Stimulated activated CD8-positive, alpha-beta memory T cell treated with anti-CD3 and anti-CD28 coated beads, Interleukin-15, amount 100 ng/mL, for 48 hours (primary cell): Measurements from ENCODE around the gene TRIOBP.
A peak's percentile ranks its signal among the peaks of the same experiment; 100 is the strongest.
"Not testable (repeated sequence)": the region's sequence is repeated elsewhere in the genome, so short reads cannot be mapped to it uniquely, and the experiment has no call there.

Source experiments
- DNase-seq, 2 donors: peaks; one replicate each; pipeline ENCODE4 v3.0.0-alpha.2; 2020; ENCODE audit warnings: low read depth in 2 of 2

The TRIOBP gene, protein sequence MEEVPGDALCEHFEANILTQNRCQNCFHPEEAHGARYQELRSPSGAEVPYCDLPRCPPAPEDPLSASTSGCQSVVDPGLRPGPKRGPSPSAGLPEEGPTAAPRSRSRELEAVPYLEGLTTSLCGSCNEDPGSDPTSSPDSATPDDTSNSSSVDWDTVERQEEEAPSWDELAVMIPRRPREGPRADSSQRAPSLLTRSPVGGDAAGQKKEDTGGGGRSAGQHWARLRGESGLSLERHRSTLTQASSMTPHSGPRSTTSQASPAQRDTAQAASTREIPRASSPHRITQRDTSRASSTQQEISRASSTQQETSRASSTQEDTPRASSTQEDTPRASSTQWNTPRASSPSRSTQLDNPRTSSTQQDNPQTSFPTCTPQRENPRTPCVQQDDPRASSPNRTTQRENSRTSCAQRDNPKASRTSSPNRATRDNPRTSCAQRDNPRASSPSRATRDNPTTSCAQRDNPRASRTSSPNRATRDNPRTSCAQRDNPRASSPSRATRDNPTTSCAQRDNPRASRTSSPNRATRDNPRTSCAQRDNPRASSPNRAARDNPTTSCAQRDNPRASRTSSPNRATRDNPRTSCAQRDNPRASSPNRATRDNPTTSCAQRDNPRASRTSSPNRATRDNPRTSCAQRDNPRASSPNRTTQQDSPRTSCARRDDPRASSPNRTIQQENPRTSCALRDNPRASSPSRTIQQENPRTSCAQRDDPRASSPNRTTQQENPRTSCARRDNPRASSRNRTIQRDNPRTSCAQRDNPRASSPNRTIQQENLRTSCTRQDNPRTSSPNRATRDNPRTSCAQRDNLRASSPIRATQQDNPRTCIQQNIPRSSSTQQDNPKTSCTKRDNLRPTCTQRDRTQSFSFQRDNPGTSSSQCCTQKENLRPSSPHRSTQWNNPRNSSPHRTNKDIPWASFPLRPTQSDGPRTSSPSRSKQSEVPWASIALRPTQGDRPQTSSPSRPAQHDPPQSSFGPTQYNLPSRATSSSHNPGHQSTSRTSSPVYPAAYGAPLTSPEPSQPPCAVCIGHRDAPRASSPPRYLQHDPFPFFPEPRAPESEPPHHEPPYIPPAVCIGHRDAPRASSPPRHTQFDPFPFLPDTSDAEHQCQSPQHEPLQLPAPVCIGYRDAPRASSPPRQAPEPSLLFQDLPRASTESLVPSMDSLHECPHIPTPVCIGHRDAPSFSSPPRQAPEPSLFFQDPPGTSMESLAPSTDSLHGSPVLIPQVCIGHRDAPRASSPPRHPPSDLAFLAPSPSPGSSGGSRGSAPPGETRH (N-terminal part only)

DNA sequence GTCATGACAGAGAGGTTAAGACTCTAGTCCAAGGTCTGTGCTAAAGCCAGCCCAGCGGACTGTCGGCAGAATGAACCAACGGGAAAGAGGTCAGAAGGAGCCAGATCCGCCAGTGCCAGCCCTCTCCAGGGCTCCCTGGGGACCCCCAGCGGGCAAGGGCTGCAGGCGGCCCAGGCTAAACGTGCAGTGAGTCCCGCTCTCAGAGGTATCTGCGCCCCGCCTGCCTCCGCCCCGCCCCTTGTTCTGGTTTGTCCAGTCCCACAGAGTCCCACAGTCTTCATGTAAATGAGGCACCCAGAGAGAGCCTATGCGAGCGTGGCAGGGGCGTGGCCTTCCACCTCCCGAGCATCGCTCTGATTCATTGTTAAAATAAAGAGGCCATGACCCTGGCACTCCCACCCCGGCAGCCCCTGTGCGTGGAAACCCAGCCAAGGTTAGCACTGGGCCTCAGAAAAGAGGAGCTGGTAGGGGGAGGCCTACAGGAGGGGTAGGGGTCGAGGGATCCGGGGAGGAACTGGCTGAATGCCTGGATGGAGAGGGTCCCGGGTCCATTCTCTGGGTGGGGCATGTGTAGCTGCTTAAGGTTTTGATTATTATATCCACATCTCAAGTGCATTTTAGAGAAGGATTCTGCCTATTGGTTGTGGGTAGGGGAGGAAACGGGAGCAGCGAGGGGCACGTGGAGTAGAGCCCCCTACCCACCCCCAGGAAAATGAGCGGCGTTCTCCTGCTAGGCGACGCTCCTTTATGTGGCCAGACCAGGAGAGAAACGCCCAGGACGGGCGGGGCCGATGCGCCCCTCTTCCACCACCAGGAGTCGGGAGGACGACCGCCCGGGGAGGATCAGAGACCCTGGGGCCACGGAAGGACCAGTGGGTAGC lies at the start of gene TRIOBP:
TSS of gene TRIOBP (plus strand) at position 392 of the 881 bp plus-strand sequence. CDS start 4,318 bp downstream, outside the sequence.
- DNase-seq = peak; percentile 82 to 91

DNA sequence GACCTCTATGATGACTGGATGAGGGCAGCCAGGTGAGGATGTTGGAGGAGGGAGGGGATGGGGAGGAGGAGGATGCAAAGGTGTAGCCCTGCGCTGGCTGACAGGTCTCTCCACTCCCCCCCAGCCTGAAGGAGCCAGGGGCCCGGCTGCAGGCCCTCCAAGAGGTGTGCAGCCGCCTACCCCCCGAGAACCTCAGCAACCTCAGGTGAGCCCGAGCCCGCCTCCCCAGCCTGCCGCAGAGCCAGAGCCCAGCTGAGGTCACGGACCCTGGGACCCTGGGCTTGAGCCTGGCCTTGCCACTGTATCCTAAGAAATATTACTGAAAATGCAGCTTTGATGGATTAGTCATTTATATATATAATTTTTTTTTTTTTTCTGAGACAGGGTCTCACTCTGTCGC lies 49.5 kb upstream of the TRIOBP start:
- DNase-seq = no peak

DNA sequence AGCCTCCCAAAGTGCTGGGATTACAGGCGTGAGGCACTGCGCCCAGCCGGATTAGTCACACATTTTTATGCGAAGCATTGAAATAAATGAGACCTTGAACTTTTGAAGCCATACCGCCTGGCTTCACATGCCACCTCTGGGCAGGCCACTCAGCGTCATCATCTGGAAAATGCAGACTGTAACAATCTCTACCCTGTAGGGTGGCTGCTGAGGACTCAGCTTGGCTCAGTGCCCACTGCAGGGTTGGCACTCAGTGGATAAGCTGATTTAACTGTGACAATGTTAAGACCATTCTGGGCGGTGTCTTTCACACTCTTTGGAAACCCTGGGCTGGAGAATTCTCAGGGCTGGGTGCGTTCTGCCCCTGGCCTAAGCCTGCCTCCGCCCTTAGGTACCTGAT lies 48.9 kb upstream of the TRIOBP start:
- no peak for DNase-seq

DNA sequence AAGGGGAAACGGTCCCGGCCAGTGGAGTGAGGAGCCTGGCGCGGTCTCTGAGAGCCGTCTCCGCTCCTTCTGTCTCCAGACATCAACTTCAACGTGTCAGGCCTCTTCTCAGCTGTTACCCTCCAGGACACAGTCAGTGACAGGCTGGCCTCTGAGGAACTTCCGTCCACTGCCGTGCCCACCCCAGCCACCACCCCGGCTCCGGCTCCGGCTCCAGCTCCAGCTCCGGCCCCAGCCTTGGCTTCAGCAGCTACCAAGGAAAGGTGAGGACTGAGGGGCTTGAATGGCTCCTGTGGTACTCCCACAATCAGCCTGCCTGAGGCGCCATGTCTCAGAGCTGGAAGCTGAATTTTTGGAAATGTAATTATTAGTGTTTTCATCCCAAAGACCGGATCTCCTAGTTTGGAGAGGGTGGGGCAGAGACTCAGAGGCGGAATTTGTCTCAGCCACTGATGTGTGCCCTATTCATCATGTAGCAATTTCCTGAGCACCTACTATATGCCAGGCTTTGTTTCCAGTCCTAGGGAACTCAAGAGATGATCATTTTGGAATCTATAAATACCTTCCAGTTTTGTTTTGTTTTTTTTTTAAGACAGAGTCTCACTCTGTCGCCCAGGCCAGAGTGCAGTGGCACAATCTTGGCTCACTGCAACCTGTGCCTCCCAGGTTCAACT lies 46.2 kb upstream of the TRIOBP start:
- no peak for DNase-seq

DNA sequence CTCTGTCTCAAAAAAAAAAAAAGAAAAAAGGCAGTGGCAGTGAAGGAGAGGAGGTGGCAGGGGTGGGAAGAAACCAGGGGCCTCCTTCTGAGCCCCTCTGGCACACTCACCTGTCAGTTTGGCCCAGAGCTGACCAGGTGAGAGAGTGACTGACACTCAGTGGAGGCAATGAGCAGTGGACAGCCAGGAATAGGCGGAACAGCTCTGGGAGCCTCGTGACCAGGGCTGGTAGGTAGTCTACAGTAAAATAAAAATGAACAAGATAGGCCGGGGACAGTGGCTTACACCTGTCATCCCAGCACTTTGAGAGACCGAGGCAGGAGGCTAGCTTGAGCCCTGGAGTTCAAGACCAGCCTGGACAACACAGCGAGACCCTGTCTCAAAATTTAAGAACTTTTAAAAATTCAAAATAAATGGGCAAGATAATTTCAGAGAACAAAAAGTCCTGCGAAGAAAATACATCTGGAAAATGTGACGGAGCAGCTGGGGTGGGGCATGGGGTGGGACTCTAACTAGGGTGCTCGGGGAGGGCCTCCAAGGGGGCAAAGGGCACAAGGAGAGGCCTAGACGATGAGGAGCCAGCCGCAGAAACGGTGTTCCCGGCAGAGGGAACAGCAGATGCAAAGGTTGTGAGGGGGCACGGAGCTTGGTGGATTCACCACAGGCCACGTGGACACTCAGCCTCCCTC lies 42.1 kb upstream of the TRIOBP start:
- no peak for DNase-seq

DNA sequence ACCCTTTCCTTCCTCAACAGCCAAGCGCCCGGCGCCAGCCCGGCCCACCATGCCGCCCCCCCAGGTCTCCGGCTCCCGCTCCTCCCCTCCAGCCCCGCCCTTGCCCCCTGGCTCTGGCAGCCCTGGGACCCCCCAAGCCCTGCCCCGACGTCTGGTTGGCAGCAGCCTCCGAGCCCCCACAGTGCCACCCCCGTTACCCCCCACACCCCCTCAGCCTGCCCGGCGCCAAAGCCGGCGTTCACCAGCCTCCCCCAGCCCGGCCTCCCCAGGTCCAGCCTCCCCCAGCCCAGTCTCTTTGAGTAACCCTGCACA lies 41.6 kb upstream of the TRIOBP start:
- no peak for DNase-seq

DNA sequence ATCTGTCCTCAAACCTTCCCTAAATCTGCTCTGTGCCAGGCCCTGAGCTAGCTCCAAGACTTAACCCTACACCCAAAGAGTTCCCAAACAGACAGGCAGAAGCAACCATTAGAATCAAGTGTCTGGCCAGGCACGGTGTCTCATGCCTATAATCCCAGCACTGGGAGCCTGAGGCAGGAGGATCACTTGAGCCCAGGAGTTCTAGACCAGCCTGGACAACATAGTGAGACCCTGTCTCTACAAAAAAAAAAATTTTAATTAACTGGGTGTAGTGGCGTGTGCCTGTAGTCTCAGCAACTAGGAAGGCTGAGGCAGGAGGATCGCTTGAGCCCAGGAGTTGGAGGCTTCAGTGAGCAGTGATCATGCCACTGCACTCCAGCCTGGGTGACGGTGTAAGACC lies 40.3 kb upstream of the TRIOBP start:
- not testable (repeated sequence) for DNase-seq

DNA sequence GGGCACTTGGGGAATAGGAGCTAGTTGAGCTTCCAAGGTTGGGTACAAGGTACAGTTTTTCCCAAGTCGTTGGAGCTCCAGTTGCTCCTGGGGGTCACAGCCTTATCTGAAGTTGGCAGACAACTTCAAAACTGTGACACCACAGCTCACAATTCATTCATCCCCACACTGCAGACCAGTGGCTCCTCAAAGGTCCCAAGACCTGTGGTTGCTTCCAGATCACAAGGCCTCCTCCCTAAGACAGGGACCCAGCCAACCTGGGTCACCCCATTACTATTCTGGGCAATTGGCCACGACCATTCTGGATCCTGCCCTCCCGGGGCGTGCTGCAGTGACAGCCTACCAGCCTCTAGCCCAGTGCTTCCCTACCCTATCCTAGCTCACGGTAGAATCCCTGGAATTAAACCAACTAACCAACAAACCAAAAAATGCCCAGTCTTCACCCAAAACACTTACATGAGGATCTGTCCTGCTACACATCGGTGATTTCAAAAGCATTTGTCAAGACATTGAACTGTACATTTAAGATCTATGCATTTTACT lies 39.2 kb upstream of the TRIOBP start:
- DNase-seq = no peak

DNA sequence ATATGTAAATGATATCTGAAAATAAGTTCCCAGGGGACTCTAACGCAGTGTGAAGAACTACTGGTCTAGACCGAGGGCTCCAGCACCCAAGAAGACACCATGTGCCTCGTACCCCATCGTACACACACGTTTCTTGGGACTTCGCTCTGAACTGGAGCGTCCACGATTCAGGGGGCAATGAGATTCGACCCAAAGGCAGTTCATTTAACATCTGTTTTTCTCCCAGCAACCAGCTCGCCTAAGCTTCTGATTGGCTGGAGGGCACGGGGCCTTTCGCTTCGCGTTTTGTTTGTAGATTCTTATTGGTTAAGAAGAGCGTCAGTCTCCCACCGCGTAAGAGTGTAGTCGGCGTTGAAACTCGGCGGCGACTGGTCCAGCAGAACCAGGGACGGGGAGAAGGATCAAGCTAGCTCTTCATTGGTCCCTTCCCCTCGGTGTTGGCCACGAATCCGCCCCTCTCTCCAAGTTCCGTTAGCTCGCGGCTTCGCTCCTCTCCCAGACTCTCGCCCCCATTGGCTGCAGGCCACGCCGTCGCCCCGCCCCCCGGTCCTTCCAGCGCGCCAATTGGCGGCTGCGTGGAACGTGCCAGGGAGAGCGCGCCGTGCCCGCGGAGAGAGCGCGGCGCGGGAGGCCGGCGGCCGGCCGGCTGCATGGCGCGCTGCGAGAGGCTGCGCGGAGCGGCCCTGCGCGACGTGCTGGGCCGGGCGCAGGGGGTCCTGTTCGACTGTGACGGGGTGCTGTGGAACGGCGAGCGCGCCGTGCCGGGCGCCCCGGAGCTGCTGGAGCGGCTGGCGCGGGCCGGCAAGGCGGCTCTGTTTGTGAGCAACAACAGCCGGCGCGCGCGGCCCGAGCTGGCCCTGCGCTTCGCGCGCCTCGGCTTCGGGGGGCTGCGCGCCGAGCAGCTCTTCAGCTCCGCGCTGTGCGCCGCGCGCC lies 38.4 kb upstream of the TRIOBP start, which contains the start of gene PDXP:
TSS of gene PDXP (plus strand) at position 591 of the 933 bp plus-strand sequence. CDS start at position 651, 60 bp downstream.
- peak; percentile 96 to 97 for DNase-seq

DNA sequence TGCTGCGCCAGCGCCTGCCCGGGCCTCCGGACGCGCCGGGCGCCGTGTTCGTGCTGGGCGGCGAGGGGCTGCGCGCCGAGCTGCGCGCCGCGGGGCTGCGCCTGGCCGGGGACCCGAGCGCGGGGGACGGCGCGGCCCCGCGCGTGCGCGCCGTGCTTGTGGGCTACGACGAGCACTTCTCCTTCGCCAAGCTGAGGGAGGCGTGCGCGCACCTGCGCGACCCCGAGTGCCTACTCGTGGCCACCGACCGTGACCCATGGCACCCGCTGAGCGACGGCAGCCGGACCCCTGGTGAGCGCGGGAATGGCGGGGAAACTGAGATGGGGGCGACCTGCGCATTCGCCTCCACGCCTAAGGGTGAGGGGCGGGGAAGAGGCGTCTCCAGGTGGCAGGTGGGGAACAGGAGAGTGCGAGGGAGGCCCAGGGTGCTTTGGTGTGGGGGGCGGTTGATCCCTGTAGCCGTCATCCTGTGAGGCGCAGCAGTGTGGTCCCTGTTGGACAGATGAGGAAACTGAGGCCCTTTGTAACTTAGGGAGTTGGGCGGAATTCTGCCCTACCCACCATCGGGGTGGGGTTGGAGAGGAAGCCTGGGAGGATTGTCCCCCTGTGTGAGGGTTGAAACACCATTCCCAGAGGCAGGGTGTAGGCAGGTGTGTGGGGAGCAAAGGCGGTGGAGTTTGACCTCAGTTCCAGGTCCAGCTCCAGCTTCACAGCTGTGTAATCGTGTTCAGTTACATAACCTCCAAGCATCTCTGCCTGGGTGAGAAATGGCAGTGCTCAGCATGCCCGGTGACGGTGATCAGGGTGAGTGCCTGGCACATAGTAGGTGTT lies 37.6 kb upstream of the TRIOBP start:
- DNase-seq = no peak

DNA sequence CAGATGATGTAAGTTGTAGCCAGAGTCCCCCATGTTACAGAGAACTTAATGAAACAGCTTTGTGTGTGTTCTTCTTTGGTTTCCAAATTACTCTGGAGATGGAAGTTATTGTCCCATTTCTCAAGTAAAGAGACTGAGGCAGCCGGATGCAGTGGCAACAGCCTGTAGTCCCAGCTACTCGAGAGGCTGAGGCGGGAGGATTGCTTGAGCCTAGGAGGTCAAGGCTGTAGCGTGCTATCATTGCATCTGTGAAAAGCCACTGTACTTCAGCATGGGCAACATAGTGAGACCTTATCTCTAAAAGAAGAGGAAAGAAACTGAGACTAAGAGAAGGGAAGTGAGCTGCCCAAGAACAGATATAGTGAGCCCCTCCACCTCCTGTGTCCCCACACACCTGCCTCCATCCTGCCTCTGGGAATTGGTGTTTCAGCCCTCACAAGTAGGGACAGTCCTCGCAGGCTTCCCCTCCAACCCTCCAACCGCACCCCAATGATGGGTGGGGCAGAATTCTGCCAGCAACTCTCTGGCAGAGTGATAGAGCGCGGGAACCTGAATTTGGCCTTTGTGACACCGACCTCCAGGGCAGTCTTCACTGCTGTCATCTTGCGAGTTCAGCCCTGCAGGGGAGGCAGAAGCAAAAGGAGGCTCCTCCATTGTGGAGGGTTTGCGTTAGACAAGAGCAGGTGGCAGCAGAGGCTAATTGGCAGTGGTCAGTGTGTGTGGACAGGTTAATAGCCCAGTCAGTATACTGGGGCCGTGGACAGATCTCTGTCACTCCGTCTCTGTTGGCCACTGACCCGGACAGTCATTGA lies 36.7 kb upstream of the TRIOBP start:
- no peak for DNase-seq

DNA sequence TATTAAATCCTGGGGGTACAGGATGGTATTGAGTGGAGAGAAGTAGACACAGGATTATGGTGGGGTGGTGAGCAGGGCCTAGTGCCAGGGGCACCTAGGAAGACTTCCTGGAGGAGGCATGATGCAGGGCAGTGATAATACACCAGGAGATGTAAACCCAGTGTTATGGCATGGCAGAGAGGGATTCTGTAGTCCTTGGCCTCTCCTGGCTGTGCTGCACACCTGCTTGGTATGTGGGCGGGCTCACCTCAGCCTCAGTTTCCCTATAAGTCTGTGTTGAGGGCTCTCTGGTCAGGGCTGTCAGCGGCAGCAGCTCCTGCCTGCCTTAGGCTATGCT lies 36.2 kb upstream of the TRIOBP start:
- DNase-seq = no peak

DNA sequence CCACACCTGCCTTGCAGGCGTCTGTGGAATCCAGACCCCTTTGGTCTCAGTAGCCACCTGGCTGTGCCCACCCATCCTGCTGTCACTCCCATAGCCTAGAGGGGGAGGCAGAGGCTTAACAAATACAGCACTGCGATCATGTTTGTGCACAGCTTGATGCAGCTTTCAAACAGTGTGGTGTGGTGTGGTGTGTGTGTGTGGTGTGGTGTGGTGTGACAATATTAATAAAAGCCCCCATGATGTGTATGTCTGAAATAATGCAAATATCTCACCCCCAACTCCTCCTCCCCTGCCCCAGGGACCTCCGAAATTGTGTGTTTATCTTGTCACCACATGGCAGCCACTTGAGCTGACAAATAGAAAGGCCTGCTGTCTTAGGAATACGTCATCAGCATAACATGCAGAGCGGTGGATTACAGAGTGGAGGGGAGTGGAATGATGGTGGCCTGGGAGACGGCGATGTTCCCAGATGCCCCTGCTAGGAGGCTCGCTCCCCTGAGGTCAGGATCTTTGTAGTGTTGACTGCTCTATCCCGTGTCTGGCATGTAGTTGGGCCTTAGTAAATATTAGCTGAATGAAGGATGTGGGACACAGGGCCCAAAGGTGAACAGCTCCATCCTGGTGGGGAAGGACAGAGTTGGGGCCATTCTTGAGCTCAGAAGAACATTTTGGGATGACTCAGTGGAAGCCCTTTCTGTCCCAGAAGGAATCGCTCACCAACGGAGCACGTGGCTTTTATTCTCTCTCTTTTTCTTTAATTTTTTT lies 35.5 kb upstream of the TRIOBP start:
- DNase-seq = no peak

DNA sequence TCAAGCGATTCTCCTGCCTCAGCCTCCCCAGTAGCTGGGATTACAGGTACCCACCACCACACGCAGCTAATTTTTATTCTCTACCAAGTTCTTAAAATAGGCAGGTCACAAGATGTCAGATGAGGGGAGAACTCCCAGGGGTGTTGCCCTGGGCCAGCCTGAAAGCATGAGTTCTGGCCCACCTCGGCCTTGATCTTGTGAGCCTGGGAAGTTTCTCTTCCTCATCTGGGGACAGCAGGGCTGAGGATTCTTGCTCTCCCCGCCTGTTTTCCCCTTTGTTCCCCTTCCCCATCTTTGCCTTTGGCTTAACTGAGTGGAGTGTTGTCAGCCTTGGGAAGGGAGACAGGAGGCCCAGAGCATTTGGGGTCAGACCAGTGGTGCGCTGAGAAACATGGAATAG lies 34.8 kb upstream of the TRIOBP start:
- no peak for DNase-seq

DNA sequence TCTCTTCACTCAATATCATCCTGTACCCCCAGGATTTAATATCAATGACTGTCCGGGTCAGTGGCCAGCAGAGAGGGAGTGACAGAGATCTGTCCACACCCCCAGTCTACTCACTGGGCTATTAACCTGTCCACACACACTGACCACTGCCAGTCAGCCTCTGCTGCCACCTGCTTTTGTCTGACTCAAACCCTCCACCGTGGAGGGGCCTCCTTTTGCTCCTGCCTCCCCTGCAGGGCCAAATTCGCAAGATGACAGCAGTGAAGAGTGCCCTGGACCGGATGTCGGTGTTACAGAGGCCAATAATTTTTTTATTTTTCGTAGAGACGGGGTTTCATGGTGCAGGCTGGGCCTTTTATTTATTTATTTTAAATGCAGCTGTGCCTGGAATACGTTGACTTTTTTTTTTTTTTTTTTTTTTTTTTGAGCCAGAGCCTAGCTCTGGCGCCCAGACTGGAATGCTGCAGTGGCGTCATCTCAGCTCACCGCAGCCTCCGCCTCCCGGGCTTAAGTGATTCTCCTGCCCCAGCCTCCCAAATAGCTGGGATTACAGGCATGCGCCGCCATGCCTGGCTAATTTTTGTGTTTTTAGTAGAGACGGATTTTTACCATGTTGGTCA lies 33.2 kb upstream of the TRIOBP start:
- no peak for DNase-seq
